GM21526 (cell line): ENCODE measurements around the gene PKP4.

Source experiments
- ATAC-seq: cut with Tn5 transposase; IDR thresholded peaks from one replicate; pipeline ENCODE4 v1.9.1; 2021; ENCODE audit warnings: moderate library complexity; ENCODE audit not compliant: unreplicated experiment, low FRiP score

The PKP4 gene

GRCh38 chr2:158497486-158497885 is 40.7 kb downstream of the PKP4 start:
- ATAC-seq: no peak

- ATAC-seq: no peak
These were observed 41.4 kb downstream of the PKP4 start for GRCh38 chr2:158498043-158498748.

DNA sequence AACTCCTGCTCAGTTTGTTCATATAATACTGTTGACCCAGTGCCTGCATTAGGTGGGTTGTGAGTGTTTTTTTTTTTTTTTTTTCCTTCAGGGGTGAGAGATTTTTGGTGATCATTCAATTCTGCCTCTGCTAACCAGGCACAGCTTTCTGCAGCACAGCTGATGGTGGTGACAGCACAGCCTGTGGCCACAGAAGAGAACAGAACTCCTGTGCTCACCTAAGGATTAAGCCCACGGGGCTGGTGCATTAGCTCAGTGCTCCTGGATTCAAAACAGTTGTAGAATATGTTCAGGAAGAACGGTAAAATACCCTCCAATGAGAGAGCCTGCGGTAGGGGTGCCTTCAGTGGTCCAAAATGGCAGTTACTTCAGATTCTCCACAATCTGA is 42.0 kb downstream of the PKP4 start:
- ATAC-seq: no peak

DNA sequence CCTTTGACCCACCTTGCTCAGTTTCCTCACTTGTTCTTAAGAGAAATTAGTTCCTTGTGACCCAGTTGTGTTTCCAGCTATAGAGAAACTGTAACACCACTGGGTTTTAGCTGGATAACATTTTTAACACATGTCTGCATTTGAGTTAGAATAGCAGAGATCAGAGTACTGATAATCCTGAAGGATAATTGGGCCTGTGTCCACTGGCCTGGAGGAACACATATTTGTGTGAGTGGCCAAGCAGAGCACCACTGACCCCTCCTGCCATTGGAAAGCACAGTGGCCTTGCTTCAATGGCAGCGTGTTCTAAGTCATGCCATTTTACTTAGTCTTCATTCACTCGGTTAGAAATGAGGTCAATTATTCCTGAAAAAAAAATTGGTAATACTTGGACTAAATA is 42.6 kb downstream of the PKP4 start:
- ATAC-seq: no peak

- no peak for ATAC-seq
These were observed 43.6 kb downstream of the PKP4 start for GRCh38 chr2:158500333-158500732.

GRCh38 chr2:158501301-158501700 is 44.5 kb downstream of the PKP4 start:
- ATAC-seq: no peak

GRCh38 chr2:158502974-158503373 is 46.2 kb downstream of the PKP4 start:
- ATAC-seq: no peak

- no peak for ATAC-seq
These were observed 47.3 kb downstream of the PKP4 start for GRCh38 chr2:158504088-158504487.

DNA sequence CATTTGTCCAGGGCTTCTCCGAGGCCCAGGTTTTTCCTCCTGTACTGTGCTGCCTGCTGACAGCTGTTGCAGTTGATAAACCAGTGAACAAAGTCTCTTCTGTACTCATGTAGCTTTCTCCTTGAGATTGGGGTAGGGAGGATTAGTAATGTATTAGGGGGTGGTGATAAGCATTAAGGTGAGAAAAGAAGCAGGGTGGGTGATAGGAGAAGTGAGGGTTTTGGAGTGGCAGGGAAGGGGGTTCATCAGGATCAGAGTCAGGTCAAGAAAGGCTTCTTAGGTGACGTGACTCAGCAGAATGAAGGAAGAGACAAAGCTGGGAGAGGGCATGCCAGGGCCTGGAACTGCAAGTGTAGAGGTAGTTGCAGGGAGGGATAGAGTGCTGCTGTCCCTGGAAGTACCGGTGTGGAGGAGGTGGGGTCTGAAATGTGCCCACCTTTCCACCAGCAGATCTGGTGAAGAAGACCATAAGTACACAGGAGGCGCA is 48.7 kb downstream of the PKP4 start:
- ATAC-seq: no peak

- ATAC-seq: peak; percentile 70
These were observed 50.4 kb downstream of the PKP4 start for GRCh38 chr2:158507141-158507540.

DNA sequence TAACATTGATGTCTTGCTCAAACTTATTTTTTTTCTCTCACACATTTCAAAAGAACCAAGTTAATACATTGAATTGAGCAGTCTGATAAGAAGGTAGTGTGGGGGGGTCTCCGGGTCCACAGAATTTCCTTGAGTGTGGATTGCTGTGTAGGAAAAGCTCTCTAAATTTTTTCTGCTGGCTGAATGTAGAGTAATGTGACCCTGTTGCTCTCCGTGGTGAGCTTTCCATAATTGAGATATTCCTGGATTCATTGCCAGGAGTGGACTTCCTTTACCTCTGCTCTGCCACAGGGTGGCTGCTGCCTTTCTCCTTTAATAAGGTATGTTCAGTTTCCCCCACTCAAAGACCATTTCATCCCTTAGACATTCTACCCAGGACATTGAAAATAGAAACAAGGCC is 50.9 kb downstream of the PKP4 start:
- ATAC-seq: no peak

- ATAC-seq: no peak
These were observed 53.4 kb downstream of the PKP4 start for GRCh38 chr2:158509928-158510797.

- ATAC-seq: no peak
These were observed 54.1 kb downstream of the PKP4 start for GRCh38 chr2:158510887-158511286.

- no peak for ATAC-seq
These were observed 55.0 kb downstream of the PKP4 start for GRCh38 chr2:158511706-158512105.

DNA sequence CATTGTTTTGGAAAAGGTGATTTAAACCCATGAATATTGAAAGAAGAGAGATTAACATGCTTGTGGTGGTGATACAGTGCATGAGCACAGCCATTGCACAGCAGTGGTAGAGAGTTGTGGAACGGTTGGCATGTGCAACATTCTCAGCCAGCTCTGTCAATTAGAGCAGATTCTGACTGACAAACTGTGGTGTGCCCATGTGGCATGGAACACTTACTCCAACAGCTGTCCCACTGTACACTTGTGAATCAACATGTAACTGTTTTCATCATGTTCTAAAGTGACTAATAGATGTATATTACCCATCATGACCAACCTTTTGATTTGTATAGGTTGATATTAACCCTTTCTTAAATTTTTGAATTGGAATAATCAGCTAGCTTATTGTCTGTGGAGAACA is 55.6 kb downstream of the PKP4 start:
- no peak for ATAC-seq

DNA sequence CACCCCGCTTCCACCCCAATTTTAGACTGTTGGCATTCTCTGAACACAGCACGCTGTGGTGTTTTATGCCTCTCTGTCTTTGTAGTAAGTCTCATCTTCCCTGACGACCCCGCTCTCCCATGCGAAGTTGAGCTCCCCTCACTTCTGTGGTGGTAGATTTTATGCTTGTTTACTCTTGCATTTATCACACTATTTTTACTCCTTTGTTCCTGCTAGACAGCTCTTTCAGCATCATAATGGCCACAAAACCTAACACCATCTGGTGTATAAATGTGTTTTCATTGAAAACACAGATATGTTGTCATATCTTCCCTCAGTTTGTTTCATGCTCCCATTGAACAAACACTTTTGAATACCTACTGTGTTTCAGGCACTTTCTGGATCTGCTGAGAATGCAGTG is 57.1 kb downstream of the PKP4 start:
- ATAC-seq: no peak

DNA sequence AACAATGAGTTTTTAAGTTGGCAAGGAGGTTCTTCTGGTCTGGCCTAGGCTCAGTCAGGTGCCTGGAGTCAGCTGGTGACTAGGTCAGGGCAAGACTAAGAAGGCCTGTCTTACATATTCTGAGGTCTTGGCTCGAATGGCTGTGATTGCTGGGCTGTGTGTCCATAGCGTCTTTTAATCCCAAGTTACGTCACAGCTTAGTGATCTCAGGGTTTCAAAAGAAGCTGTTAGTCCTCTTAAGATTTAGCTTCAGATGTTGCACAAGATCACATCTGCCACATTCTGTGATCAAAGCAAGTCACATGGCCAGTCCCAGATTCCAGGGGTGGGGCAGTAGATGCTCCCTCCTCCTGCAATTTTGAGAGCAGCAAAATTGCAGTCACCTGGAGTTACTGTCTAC is 61.3 kb downstream of the PKP4 start:
- no peak for ATAC-seq

GRCh38 chr2:158519481-158519880 is 62.7 kb downstream of the PKP4 start:
- ATAC-seq: no peak

- no peak for ATAC-seq
These were observed 72.9 kb downstream of the PKP4 start for GRCh38 chr2:158529379-158530259.

DNA sequence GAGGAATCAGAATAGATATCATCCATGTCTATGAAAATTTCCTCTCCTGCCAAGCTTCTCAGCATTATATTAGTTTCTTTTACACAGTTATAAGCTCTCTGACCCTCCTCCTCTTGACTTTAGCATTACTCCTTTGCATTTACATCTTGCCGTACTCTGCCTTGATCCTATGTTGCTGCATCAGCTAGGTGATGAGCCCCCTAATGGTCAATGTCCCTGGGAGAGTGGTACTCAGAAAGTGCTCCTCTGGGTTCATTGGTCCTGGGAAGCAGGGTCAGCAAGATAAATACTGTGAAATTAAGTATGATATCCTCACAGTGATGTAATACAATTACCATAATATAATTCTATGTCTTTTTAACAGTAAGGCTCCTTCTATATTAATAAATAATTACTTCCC is 74.1 kb downstream of the PKP4 start:
- no peak for ATAC-seq

- no peak for ATAC-seq
These were observed 76.3 kb downstream of the PKP4 start for GRCh38 chr2:158533009-158533408.
